ENCODE results near the gene CYSLTR2.
"Not testable (repeated sequence)": the region's sequence is repeated elsewhere in the genome, so short reads cannot be mapped to it uniquely, and the experiment has no call there.

CYSLTR2 gene

GRCh38 chr13:48644951-48645350 is 8.8 kb upstream of the CYSLTR2 start:
- DNase-seq (ENCODE audit: low read depth) = no peak

- no peak for DNase-seq (ENCODE audit: low read depth)
Observed at GRCh38 chr13:48645845-48646244, 7.9 kb upstream of the CYSLTR2 start.

GRCh38 chr13:48646791-48647190 is 6.9 kb upstream of the CYSLTR2 start:
- no peak for DNase-seq (ENCODE audit: low read depth)

- DNase-seq (ENCODE audit: low read depth) = no peak
Observed at GRCh38 chr13:48647625-48648024, 6.1 kb upstream of the CYSLTR2 start.

- no peak for DNase-seq (ENCODE audit: low read depth)
Observed at GRCh38 chr13:48648446-48648845, 5.3 kb upstream of the CYSLTR2 start.

GRCh38 chr13:48652851-48653471 is 768 bp upstream of the CYSLTR2 start:
- DNase-seq (ENCODE audit: low read depth) = no peak

- no peak for DNase-seq (ENCODE audit: low read depth)
Observed at GRCh38 chr13:48654511-48654910, 782 bp downstream of the CYSLTR2 start.

- DNase-seq (ENCODE audit: low read depth) = no peak
Observed at GRCh38 chr13:48655291-48655690, 1.6 kb downstream of the CYSLTR2 start.

GRCh38 chr13:48656608-48657007 is 2.9 kb downstream of the CYSLTR2 start:
- DNase-seq (ENCODE audit: low read depth) = no peak

- DNase-seq (ENCODE audit: low read depth) = no peak
Observed at GRCh38 chr13:48660361-48661076, 6.8 kb downstream of the CYSLTR2 start.

- no peak for DNase-seq (ENCODE audit: low read depth)
Observed at GRCh38 chr13:48661107-48661506, 7.4 kb downstream of the CYSLTR2 start.

- DNase-seq (ENCODE audit: low read depth) = no peak
Observed at GRCh38 chr13:48662226-48662625, 8.5 kb downstream of the CYSLTR2 start.

- no peak for DNase-seq (ENCODE audit: low read depth)
Observed at GRCh38 chr13:48667136-48667535, 13.4 kb downstream of the CYSLTR2 start.

- DNase-seq (ENCODE audit: low read depth) = not testable (repeated sequence)
Observed at GRCh38 chr13:48671421-48671820, 17.7 kb downstream of the CYSLTR2 start.

GRCh38 chr13:48675247-48675646 is 21.5 kb downstream of the CYSLTR2 start:
- no peak for DNase-seq (ENCODE audit: low read depth)

- no peak for DNase-seq (ENCODE audit: low read depth)
Observed at GRCh38 chr13:48678316-48678715, 24.6 kb downstream of the CYSLTR2 start.

- no peak for DNase-seq (ENCODE audit: low read depth)
Observed at GRCh38 chr13:48679941-48680680, 26.4 kb downstream of the CYSLTR2 start.

GRCh38 chr13:48680756-48681392 is 27.1 kb downstream of the CYSLTR2 start:
- no peak for DNase-seq (ENCODE audit: low read depth)

- DNase-seq (ENCODE audit: low read depth) = no peak
Observed at GRCh38 chr13:48681905-48682304, 28.2 kb downstream of the CYSLTR2 start.

GRCh38 chr13:48682436-48682835 is 28.7 kb downstream of the CYSLTR2 start:
- no peak for DNase-seq (ENCODE audit: low read depth)

- no peak for DNase-seq (ENCODE audit: low read depth)
Observed at GRCh38 chr13:48686636-48687210, 33.0 kb downstream of the CYSLTR2 start.

- no peak for DNase-seq (ENCODE audit: low read depth)
Observed at GRCh38 chr13:48687249-48687648, 33.5 kb downstream of the CYSLTR2 start.

All from GM04504 (cell line).